Measurements from ENCODE around the gene RNF25. TPM values are rescaled to one million over a fixed set of nuclear protein-coding genes. Genes with fewer than 3 reads are reported as not detected.

The RNF25 gene
- total and polyA plus RNA-seq, 3 experiments from 2014 or later: 14.4 to 36.8 (median 29.0) TPM

GRCh38 chr2:218618102-218618860 is 53.5 kb downstream of the RNF25 start:
- no peaks in the 10 kb centered on the region for H3K36me3 Mint-ChIP-seq
- H3K4me3 Mint-ChIP-seq: no peak overlapping the region
- DNase-seq: no peak
- H3K9me3 Mint-ChIP-seq: no peaks in the 10 kb centered on the region
- ChIA-PET POLR2A (no interaction called here), CTCF (no interaction called here)
- no peaks in the 10 kb centered on the region for H3K9me3 ChIP-seq (ENCODE audit: low read length)
- H3K4me1 ChIP-seq (ENCODE audit: insufficient read depth, low read length): no peaks in the 10 kb centered on the region
- H3K27ac Mint-ChIP-seq: no peak overlapping the region
- H3K27ac ChIP-seq (ENCODE audit: low read depth, low read length): no peak overlapping the region
- H3K4me1 Mint-ChIP-seq: no peaks in the 10 kb centered on the region
- H3K27me3 Mint-ChIP-seq: peaks cover 0 to 3% of the 10 kb centered on the region in 2 donors
- no peaks in the 10 kb centered on the region for H3K36me3 ChIP-seq (ENCODE audit: insufficient read depth, low read length)
- no peaks in the 10 kb centered on the region for H3K27me3 ChIP-seq (ENCODE audit: insufficient read depth, low read length, poor library complexity, severe bottlenecking)
- H3K4me3 ChIP-seq (ENCODE audit: low read length): no peak overlapping the region

- H3K27ac Mint-ChIP-seq: peak overlapping the region in 1 of 8 donors; percentile 37
- H3K4me3 Mint-ChIP-seq: no peak overlapping the region
- Histone ChIP-seq H3K27ac (ENCODE audit: low read depth, low read length) (no peak overlapping the region), H3K4me1 (ENCODE audit: insufficient read depth, low read length) (no peaks in the 10 kb centered on the region), H3K4me3 (ENCODE audit: low read length) (no peak overlapping the region), H3K36me3 (ENCODE audit: insufficient read depth, low read length) (no peaks in the 10 kb centered on the region), H3K27me3 (ENCODE audit: insufficient read depth, low read length, poor library complexity, severe bottlenecking) (no peaks in the 10 kb centered on the region), H3K9me3 (ENCODE audit: low read length) (no peaks in the 10 kb centered on the region)
- no peaks in the 10 kb centered on the region for H3K36me3 Mint-ChIP-seq
- H3K9me3 Mint-ChIP-seq: no peaks in the 10 kb centered on the region
- CTCF ChIA-PET: no interaction called here
- peaks cover 2 to 3% of the 10 kb centered on the region in 2 donors for H3K27me3 Mint-ChIP-seq
- H3K4me1 Mint-ChIP-seq: no peaks in the 10 kb centered on the region
- POLR2A ChIA-PET: no interaction called here
- DNase-seq: no peak
Measured at GRCh38 chr2:218615868-218616315, 55.9 kb downstream of the RNF25 start.

Other genes starting within 250 kb of the RNF25 start
- gene USP37, start 103.7 kb downstream of the RNF25 start, total RNA-seq: 10 to 100 TPM; 29.9 to 31.5 TPM
- gene USP37, start 103.7 kb downstream of the RNF25 start, polyA plus RNA-seq: 12.5 TPM
- gene CNOT9, start 103.2 kb downstream of the RNF25 start, total RNA-seq: 100 to 1,000 TPM; 131 to 135 TPM
- 22.5 TPM for gene CNOT9, start 103.2 kb downstream of the RNF25 start, polyA plus RNA-seq
- gene PLCD4, start 64.1 kb downstream of the RNF25 start, total RNA-seq: under 1 TPM in 1 of 2 experiments, not detected in 1; 0.16 TPM
- 0.49 TPM for gene PLCD4, start 64.1 kb downstream of the RNF25 start, polyA plus RNA-seq
- 10 to 100 TPM; 60.4 to 64.0 TPM for gene ZNF142, start 12.4 kb downstream of the RNF25 start, total RNA-seq
- 19.7 TPM for gene ZNF142, start 12.4 kb downstream of the RNF25 start, polyA plus RNA-seq
- 10 to 100 TPM; 91.7 to 93.9 TPM for gene BCS1L, start 12.3 kb downstream of the RNF25 start, total RNA-seq
- 10.1 TPM for gene BCS1L, start 12.3 kb downstream of the RNF25 start, polyA plus RNA-seq
- 10 to 100 TPM; 19.9 to 21.4 TPM for gene STK36, start 84 bp upstream of the RNF25 start, total RNA-seq
- gene STK36, start 84 bp upstream of the RNF25 start, polyA plus RNA-seq: 3.9 TPM
- gene TTLL4, start 38.8 kb upstream of the RNF25 start, total RNA-seq: 10 to 100 TPM; 42.0 to 44.2 TPM
- gene TTLL4, start 38.8 kb upstream of the RNF25 start, polyA plus RNA-seq: 7.1 TPM
- 1 to 10 TPM; 1.2 TPM for gene CYP27A1, start 110.1 kb upstream of the RNF25 start, total RNA-seq
- gene CYP27A1, start 110.1 kb upstream of the RNF25 start, polyA plus RNA-seq: not detected
- gene PRKAG3, start 159.8 kb upstream of the RNF25 start, total RNA-seq: not detected
- not detected for gene PRKAG3, start 159.8 kb upstream of the RNF25 start, polyA plus RNA-seq
- under 1 TPM; 0.27 to 0.42 TPM for gene WNT6, start 187.8 kb upstream of the RNF25 start, total RNA-seq
- 0.39 TPM for gene WNT6, start 187.8 kb upstream of the RNF25 start, polyA plus RNA-seq
- gene WNT10A, start 208.8 kb upstream of the RNF25 start, total RNA-seq: 1 to 10 TPM; 1.0 to 1.5 TPM
- 1.1 TPM for gene WNT10A, start 208.8 kb upstream of the RNF25 start, polyA plus RNA-seq